GM19238 (cell line): ENCODE results near the gene NDUFV1.

ENCODE experiments used
- DNase-seq: peaks from one replicate; pipeline ENCODE4 v3.0.0; 2011; ENCODE audit warnings: low spot score; ENCODE audit not compliant: insufficient read length

The NDUFV1 gene

DNA sequence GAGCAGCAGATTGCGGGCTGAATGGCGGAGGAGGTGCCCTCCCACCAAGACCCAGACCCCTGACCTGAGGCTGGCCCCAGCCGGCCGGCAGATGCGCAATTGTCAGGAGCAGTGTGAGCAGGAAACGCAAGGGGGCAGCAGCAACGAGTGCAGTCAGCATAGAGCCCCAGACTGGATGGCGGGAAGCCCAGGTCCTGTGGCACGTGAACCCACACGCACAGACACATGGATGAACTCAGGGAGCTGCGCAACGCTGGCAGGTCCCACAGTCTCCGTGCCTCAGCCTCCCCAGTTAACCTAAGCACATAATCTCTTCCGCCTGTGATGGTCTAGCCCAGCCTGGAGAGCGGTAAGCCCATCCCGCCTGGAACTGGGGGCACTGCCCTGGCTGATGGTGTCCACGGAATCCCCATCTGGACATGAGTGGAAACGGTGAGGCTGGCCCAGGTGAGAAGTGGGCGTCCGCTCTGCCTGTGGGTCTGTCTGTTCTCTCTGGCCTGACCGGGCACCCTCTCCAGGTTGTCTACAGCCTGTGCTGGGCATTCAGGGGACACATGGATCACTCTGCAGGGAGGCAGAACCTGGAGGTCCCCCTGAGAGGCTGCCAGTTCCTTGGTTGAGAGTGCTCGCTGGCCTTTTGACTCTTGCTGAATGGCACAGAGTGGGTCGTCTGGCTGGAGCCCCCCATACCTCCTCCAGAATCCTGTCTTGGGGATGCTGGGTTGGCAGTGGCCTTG lies 33.5 kb downstream of the NDUFV1 start:
- peak; percentile 62 for DNase-seq

DNA sequence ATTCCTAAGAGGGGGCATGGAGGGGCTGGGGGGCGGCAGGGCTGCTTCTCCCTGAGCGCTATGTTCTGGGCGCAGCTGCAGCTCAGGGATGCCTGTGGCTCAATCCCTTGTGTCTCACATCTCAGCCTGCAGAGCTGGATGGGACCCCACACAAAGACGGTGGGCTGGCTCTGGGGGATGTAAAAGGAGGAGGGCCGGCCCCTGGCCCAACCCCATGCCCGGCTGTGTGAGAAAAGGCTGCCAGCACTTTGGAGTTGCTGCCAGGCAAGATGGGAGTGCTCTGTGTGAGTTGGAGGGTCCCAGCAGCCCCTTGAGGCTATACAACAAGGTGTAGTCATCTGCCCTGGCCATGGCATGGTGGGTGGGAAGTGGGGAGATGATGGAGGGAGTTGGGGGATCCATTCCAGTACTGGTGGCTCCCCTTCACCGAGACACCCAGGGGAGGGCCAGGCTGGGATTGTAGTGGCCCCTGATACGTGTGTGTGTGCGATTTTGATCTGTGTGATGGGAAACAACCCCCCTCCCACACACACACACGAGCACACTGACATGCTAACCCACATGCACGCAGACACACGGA lies 34.1 kb downstream of the NDUFV1 start:
- DNase-seq = no peak

DNA sequence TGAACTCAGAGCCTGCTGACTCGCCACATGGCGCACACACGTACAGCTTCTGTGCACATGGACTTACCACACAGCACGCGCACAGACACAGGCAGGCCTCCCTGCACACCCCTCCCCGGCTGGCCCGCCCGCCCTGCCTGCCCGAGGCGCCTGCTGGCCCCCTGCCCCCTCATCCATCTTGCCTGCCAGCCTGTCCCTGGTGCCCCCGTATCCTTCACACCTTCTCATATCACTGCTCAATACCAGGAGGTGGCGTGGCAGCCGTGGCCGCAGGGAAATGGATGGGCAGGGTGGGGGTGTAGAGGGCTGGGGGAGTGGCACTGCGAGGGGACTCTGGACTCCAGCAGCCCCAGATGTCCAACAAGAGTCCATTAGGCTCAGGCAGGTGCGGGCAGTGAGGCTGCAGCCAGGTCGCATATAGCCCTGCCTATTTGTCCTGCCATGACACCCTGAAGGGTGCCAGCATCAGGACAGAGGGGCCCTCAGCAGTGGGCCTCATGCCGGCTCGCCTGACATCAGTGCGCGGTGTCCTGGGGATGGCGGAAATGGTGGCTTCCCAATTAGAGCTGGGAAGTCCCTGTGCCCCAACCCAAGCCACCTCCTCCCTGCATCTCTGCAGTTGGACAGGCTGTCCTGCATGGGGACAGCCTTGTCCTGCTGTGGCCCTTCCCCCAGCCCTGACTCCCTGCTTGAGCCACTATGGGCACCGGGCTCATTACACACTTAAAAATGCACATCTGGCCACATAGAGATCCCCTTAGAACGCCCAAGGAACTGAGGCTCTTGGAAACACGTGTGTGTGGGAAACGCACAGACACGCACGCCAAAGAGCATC lies 34.8 kb downstream of the NDUFV1 start:
- DNase-seq = no peak

DNA sequence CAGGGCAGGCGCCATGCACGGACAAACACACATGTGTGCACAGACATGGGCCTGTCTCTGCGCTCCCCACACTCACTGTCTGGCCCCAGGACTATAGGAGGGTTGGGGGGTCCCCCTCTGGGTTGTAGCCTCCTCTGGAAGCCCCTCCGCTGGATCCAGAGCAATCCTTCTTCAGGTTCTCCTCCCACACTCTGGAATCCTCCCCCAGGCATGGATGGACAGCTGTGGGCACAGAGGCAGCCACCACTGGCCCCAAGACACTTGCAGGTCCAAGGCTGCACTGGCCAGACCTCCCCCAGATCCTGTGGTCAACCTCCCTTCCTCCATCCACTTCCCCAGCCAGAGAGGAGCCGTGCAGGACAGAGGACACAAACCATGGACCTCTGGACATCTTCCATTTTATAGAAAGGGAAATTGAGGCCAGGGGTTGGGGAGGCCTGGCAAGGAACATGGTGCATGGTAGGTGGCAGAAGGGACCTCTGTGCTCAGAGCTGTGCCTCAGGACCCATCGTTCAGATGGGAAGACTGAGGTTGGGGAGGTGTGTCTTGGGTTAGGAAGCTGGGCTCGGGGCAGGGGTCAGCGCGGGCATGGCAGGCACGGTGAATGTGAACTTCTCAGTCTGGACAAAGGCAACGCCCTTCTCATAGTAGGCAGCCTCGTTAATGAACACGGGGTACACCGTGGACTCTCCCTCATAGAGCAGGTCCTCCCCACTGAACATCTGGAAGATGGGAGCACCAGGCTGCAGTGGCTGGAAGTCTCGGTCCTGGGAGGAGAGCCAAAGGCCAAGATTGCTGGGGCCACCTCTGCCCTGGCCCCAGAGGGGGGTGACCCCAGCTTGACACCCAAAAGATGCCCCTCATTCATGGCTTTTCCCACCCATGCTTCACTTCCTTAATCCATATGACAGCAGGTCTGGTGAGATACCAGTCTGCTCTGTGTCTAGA lies 35.7 kb downstream of the NDUFV1 start:
- DNase-seq = peak; percentile 7

DNA sequence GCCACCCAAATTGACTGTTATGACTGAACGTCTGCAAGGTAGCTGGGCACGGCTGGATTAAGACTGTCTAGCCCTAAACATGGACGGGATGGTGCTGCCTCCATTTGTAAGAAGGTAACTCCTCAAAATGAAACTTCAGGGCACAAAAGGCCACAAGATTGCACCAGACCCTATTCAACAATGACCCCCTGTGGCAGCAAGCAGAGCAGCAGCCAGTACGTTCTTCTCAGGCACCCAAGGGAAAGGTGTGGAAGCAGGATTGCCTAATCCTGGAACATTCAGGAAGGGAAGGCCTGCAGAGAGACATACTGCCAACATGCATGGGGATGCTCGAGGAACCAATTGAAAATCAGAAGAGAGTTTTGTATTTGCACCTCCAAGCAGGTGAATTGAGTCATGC lies 37.3 kb downstream of the NDUFV1 start:
- DNase-seq = no peak

DNA sequence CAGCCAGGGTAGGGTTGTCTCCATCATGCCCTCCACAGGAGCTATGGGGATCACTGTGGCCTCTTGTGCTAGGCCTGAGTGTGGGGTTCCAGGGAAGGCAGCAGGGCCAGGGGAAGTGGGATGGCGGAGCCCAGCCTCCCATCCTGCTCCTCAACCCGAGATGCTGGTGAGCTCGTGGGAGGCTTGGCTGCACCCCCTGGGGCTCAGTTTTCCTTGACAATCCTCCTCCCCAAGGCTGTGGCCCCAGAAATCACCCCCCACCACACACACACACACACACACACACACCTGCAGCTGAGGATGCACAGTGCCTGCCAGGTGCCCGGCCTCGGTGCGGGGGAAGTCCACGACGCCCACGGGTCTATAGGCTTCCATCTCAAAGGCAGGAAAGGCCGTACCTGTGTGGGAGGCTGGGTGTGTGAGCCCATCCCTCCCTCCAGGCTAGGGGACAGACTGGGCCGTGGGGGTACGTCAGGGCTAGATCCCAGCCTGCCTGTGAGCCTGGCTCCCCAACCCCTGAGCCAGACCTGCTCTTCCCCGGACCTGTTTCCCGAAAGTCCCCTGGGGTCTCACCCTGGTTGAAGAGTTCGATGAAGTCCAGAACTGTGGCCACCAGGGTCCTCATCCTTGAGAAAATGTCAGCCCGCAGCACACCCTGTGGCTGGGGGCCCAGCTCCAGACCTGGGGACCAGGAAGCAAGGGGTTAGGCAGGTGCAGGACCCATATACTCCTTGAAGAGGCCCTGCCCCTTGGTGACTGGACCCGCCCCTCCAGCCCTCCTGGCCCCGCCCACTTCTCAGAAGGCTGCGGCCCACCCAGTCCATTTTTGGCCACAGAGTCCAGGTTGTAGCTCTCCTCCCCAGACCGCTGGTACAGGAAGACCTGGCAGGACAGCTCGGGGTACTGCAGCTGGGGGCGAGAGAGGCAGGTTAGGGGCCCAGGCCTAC lies 38.0 kb downstream of the NDUFV1 start:
- peak; percentile 2 for DNase-seq

DNA sequence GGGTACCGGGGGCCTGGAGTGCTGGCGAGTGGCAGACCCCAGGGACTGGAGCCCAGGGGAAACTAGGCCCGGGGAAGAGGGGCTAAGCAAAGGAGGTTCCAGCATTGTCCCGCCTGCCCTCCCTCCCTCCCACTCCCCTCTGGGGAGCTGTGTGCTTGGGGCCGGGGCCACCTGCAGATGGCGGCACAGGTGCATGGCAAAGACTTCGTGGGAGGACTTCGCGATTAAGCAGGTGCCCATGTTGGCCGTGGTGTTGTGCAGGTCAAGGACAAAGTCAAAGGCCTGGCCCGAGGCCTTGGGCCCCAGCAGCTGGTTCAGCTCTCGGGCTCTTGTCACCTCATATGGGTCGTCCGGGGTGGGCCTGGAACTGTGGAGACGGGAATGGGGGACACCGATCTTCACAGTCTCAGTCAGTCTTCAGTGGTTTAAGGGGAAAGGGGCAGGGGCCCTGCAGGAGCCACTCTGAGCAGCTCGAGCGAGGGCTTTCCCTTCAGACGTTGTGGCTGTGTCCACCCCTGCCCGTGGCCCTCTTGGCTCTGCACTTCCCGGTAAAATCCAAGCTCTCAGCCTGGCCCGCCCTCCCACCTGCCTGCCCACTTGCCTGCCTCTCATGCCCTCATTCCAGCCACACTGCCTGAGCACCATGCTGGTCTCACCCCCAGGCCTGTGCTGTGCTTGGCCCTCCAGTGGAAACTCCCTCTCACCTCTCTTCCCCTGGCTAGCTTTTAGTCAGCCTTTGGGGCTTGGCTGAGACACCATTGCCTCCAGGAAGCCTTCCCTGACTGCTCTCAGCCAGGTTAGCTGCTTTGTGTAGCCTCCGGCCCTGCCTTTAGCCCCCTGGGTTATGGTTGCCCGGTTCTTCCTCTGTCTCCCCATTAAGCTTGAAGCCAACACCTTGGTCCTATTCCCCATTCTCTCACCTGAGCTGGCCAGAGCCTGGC lies 39.1 kb downstream of the NDUFV1 start:
- DNase-seq = peak; percentile 6

DNA sequence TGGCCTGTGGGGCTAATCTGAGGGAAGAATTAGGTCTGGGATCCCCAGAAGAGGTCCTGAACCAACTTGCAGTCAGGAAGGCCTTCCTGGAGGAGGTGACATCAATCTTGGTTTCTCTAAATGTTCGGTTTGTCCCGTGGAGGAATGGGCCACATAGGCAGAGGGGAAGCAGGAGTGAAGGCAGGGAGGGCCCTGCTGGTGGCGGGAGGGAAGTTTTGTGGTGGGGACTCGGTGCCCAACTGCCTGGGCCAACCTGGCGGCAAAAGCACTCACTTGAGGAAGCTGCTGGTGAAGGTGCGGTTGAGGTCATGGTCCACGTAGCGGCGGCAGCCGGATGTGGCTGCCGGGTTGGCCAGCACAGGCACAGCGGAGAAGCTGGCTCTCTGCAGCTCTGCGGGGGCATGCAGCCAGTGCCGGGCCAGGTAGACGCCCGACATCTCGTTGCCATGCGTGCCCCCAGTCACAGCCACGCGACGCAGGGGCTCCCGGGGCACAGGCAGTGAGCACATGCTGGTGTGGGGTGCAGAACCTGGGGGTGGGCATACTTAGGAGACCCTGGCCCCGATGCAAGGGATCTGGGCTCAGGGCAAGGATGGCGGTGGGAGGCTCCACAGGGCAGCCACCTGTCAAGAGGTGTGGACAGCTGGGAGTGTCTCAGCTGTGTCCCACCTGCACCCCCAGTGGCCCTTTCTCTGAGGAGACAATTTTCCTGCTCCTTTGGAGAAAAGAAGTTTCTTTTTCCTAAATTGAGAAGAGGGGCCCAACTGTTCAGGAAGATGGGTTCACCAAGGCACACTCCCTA lies 40.0 kb downstream of the NDUFV1 start:
- peak; percentile 54 for DNase-seq

DNA sequence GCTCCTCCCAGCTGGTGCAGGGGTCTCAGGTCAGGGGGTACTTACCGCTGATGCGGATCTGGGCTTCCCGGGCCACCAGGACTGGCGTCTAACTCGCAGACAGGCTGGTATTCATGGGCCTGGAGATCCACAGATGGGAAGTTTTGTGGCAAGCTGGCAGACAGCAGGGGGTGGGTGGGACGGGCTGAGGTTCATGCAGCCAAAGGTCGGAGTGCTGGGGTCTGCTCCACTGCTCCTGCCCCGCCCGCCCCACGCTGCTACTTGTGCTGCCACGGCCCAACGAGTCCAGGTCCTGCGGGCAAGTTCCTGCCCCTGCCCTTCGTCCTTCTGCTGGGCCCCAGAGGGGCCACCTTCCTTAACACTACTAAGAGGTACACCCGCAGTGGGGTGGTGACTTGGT lies 40.7 kb downstream of the NDUFV1 start:
- DNase-seq = no peak

DNA sequence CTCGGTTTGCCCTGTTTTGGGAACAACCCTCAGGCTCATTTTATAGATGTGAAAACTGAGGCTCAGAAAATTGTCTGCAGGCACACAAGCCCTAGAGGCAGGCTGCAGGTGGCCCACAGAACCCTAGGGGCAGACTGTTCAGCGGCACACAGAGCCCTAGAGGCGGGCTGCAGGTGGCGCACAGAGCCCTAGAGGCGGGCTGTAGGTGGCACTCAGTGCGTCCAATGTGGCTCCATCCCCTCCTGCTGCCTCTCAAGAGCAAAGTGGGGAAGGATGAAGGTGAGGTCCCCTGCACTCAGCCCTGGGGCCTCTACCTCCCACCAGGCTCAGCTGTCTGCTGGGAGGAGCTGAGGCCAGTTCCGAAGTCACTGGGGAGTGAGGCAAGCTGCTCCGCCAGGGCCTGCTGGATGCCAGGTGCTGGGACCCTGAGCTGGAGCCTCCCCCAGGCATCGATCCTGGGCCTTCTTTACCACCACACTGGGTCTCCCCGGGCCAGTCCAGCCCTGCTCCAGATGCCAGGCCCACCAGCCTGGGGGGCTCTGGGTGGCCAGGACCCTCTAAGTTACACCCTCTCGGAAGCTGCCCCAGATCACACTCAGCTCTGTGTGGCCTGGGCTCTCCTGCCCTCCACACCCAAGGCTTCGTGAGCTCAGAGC lies 41.5 kb downstream of the NDUFV1 start:
- DNase-seq = peak; percentile 75

DNA sequence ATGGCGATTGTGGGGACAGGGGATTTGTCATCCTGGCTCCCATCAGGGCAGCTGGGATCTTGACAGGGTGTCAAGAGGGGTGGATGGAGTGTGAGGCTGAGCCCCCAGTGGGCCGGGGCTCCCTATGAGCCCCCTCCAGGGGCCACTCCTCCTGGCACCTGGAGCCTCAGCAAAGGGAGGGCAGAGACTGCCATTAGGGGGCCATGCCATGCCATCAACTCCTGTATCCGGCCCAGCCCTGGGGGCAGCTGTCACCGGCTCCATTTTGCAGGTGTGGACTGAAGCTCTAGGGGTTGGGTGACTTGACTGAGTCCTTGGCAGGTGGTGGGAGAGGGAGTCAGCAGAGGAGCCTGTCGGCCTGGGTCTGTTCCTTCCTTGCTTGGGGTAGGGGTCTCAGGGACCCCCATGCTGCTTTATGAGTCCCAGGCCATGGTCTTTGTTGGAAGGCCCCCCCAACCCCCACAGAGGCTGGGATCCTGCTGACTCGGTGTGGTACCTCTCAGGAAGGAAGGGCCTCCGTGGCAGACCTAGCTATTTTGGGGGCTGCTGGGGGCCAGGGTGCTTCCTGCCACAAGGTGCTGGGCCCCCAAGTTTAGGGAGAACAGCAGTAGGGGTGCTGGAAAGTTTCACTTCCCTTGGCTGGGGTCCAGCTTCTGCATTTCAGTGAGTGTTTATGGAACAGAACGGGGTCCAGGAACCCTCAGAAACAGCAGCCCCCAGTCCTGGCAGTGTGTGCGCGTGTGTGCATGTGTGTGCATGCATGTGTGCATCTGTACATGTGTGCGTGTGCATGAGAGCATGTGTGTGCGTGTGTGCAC lies 42.3 kb downstream of the NDUFV1 start:
- no peak for DNase-seq

DNA sequence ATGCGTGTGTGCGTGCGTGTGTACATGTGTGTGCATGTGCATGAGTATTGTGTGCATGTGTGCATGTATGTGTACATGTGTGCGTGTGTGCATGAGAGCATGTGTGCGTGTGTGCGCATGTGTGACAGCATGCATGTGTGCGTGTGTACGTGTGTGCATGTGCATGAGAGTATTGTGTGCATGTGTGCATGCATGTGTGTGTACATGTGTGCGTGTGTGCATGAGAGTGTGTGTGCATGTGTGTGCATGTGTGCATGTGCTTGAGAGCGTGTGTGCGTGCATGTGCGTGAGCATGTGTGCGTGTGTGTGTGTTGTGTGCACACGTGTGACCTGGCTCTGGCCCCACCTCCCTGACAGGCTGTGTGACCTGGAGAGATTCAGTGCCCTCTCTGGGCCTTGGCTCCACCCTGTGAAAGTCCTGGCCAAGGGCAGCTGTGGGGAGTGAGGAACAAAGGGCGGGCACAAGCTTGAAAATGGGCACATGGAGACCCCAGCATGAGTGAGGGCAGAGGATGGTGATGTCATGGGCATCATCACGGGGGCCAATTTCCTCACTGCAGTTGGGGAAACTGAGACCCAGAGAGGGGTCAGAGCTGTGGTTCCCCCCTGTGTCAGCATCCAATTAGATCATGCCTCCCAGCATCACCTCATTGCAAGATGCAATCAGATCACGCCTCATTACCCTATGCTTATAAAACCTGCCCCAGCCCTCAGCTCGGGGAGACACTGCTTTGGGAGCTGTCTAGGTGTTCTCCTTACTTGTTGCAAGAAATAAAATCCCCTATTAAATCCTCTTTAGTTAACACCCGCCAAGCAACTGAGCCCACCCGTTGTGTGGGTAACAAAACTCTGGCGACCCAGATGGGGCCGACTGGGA lies 43.1 kb downstream of the NDUFV1 start:
- no peak for DNase-seq

DNA sequence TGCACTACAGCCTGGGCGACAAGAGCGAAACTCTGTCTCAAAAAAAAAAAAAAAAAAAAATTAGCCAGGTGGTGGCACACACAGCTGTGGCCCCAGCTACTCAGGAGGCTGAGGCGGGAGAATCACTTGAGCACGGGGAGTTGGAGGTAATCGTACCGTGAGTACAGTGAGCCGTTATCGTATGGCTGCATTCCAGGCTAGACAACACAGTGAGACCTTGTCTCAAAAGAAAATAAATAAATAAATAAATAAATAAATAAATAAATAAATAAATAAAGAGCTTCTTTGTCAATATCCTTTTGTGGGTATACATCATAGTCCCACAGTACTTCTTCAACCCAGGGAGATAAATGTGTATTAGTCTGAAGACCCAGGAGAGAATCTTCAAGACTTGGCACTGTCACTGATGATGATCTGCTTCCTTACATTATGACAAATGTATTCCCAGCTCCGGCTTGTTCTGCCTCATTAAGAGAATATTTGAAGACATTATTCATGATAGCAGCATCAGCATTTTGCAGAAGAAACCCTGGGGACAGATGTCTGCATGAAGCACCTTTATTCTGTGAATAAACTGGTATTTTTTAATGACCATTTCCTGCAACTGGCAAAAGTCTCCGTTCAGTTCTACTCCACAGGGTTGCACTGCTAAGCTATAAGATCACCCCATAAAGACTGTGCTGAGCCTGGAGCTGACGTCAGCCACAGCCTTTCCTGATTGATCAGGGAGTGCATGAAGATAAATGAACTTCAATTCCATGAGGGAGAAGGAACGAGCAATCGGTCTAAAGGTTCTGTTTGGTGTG lies 45.4 kb downstream of the NDUFV1 start:
- DNase-seq = no peak

DNA sequence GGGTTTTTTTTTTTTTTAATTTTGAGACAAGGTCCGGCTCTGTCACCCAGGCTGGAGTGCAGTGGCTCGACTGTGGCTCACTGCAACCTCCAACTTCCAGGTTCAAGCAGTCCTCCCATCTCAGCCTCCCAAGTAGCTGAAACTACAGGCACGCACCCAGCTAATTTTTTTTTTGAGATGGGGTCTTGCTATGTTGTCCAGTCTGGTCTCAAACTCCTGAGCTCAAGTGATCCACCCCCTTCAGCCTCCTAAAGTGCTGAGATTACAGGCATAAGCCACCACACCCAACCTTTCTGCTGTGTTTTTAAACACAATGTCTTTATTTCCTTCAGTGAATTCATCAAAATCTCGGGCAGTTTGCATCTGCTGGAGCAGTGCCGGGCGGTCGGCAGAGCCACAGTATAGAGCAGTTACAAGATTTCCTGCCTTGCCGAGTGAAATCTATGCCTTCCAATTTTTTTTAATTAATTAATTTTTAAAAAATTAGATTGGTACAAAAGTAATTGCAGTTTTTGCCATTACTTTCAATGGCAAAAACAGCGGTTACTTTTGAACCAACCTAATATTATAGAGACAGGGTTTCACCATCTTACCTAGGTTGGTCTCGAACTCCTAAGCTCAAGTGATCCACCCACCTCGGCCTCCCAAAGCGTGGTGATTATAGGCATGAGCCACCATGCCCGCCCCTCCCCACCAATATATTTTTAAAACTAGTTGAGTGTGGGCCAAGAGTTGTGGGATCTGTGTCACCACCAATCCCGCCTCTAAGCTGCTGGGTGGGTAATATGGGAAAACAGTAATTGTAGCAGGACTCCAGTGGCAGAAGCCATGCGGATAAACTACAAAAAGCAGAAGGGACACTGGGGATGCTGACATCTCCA lies 46.5 kb downstream of the NDUFV1 start:
- no peak for DNase-seq
